Right lobe of liver (tissue), 4 donors: ENCODE measurements around the gene MED25.

Experiments used
- POLR2A ChIP-seq: fragments of 450-650 bp; IDR thresholded peaks from one replicate; pipeline ENCODE4 v1.6.1; 2017; ENCODE audit warnings: antibody characterized with exemption, mild to moderate bottlenecking
- TF ChIP-seq, protein P1 (sequence below), 4 donors: fragments of 200-600 bp in 3 of 4; fragments of 450-650 bp in 1 of 4; IDR thresholded peaks; one replicate each; pipeline versions ENCODE4 v1.5.1 to v1.8.0; 2016 to 2022; ENCODE audit warnings: antibody characterized with exemption in 4 of 4, mild to moderate bottlenecking in 2 of 4
- donor health status: DM: no; HTN: no; CAD: no.
- donor health status: DM: no; HTN: no; CAD: no.
- donor health status: DM: no; HTN: yes; CAD: no.

- TF ChIP-seq, protein P1, sequence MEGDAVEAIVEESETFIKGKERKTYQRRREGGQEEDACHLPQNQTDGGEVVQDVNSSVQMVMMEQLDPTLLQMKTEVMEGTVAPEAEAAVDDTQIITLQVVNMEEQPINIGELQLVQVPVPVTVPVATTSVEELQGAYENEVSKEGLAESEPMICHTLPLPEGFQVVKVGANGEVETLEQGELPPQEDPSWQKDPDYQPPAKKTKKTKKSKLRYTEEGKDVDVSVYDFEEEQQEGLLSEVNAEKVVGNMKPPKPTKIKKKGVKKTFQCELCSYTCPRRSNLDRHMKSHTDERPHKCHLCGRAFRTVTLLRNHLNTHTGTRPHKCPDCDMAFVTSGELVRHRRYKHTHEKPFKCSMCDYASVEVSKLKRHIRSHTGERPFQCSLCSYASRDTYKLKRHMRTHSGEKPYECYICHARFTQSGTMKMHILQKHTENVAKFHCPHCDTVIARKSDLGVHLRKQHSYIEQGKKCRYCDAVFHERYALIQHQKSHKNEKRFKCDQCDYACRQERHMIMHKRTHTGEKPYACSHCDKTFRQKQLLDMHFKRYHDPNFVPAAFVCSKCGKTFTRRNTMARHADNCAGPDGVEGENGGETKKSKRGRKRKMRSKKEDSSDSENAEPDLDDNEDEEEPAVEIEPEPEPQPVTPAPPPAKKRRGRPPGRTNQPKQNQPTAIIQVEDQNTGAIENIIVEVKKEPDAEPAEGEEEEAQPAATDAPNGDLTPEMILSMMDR (IDR thresholded peaks at IDR 0.05), result no peak
- TF ChIP-seq POLR2A, result no peak
These were observed 43.1 kb upstream of the MED25 start for GRCh38 chr19:49774969-49775368.
